A673 (cell line): ENCODE results near the gene PPP1R17.

Source experiments
- CTCF ChIP-seq: fragments of 300-800, 200-600 bp; sonication (generic); conservative IDR thresholded peaks from 2 replicates; pipeline ENCODE4 v1.5.1; 2017; ENCODE audit warnings: low read depth, mild to moderate bottlenecking, antibody characterized with exemption, low read length, moderate library complexity, mixed read lengths
- EZH2 ChIP-seq: fragments of 200-600 bp; sonication (generic); IDR thresholded peaks from 2 replicates; pipeline ENCODE4 v1.6.1; 2017; ENCODE audit warnings: borderline replicate concordance, low read depth, mild to moderate bottlenecking, mixed read lengths, antibody characterized with exemption, low read length; ENCODE audit not compliant: poor library complexity, severe bottlenecking

DNA sequence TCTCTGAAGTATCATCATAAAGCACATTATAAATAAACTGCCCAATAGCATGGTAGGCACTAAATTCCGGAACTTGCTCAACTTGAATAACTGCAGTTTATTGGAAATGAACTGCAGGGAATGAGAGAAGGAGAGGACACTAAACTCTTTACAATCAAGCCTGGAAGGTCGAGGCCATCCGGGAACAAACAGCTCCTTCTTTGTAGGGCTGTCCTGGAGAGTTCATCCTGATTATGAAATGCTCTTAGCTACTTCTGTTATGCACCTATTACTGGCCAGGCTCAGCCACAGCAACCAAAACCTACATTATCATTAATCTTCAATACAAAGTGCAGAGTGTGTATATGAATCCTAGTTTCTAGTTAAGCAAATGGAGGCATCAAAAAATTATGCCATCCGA is 64.7 kb downstream of the PPP1R17 start:
- TF ChIP-seq CTCF = no peak
- no peak for TF ChIP-seq EZH2
